Uterus (tissue), 4 donors: ENCODE data around the gene MIAT. TPM values are rescaled to one million over a fixed set of nuclear protein-coding genes. Genes with fewer than 3 reads are reported as not detected.

ENCODE experiments used
- DNase-seq, 2 donors: peaks; one replicate each; pipeline ENCODE4 v3.0.0-alpha.2; 2019 to 2020
- H3K27ac ChIP-seq, 2 donors: fragments of 200-600 bp; sonication (generic); 1 replicate in 1 of 2; 2 replicates in 1 of 2; pipeline ENCODE4 v1.5.1; 2016 to 2018
- H3K27me3 ChIP-seq, 2 donors: fragments of 200-600 bp; sonication (generic); one replicate each; pipeline ENCODE4 v1.5.1; 2018 to 2019; ENCODE audit warnings: control low read depth in 1 of 2
- H3K36me3 ChIP-seq, 2 donors: fragments of 200-600 bp; sonication (generic); one replicate each; pipeline ENCODE4 v1.5.1; 2019; ENCODE audit warnings: control low read depth in 1 of 2
- H3K4me1 ChIP-seq, 2 donors: fragments of 200-600 bp; sonication (generic); one replicate each; pipeline ENCODE4 v1.5.1; 2018 to 2019; ENCODE audit warnings: control low read depth in 1 of 2
- H3K4me3 ChIP-seq, 2 donors: fragments of 200-600 bp; sonication (generic); 1 replicate in 1 of 2; 2 replicates in 1 of 2; pipeline ENCODE4 v1.5.1; 2018 to 2019; ENCODE audit warnings: mild to moderate bottlenecking in 1 of 2
- H3K9me3 ChIP-seq, 2 donors: fragments of 200-600 bp; sonication (generic); one replicate each; pipeline ENCODE4 v1.5.1; 2019; ENCODE audit warnings: control low read depth in 1 of 2
- CTCF ChIP-seq, 4 experiments: fragments of 200-600 bp in 2 of 4; fragments of 450-650 bp in 2 of 4; sonication (generic) in 2 of 4; IDR thresholded peaks; one replicate each; pipeline ENCODE4 v1.5.1; 2016 to 2019; ENCODE audit warnings: antibody characterized with exemption in 4 of 4, mild to moderate bottlenecking in 2 of 4, moderate library complexity in 1 of 4
- POLR2A ChIP-seq, 2 donors: fragments of 450-650 bp; IDR thresholded peaks; one replicate each; pipeline ENCODE4 v1.6.1; 2016; ENCODE audit warnings: antibody characterized with exemption in 2 of 2, mild to moderate bottlenecking in 1 of 2, moderate library complexity in 1 of 2
- intact Hi-C: fragments of 100-400 bp; cut with DNase I; formaldehyde crosslinking; loops from one replicate; pipeline ENCODE4 v1.15.1; 2023; ENCODE audit warnings: low total_unique reads
- total RNA-seq, 4 donors: library from RNA; depleted of rRNA in 3 of 4; stranded (reverse); fragments of >200 nt in 3 of 4; gene quantifications; one replicate each; pipeline versions ENCODE4 v1.1.0 to v1.2.4, GENCODE V29; 2014 to 2023
- donor health status: DM: yes; HTN: yes; CAD: no.

MIAT gene
- total RNA-seq, 4 donors from 2014 or later: 0.51 to 5.3 (median 3.1) TPM

GRCh38 chr22:26684168-26684567 lies 26.8 kb downstream of the MIAT start:
- intact Hi-C loops: no loop called here
- Histone ChIP-seq H3K4me3 (no peak overlapping the region), H3K9me3 (no peaks in the 10 kb centered on the region), H3K27ac (no peak overlapping the region), H3K27me3 (no peaks in the 10 kb centered on the region), H3K4me1 (no peaks in the 10 kb centered on the region), H3K36me3 (no peaks in the 10 kb centered on the region)
- TF ChIP-seq CTCF (IDR thresholded peaks at IDR 0.05) (no peak), POLR2A (IDR thresholded peaks at IDR 0.05) (no peak)
- no peak for DNase-seq

GRCh38 chr22:26685601-26686000 lies 28.2 kb downstream of the MIAT start:
- no peak for DNase-seq
- H3K27me3 ChIP-seq: no peaks in the 10 kb centered on the region
- H3K9me3 ChIP-seq: no peaks in the 10 kb centered on the region
- no peaks in the 10 kb centered on the region for H3K4me1 ChIP-seq
- no peak overlapping the region for H3K27ac ChIP-seq
- TF ChIP-seq POLR2A (IDR thresholded peaks at IDR 0.05) (no peak), CTCF (IDR thresholded peaks at IDR 0.05) (no peak)
- H3K4me3 ChIP-seq: no peak overlapping the region
- no peaks in the 10 kb centered on the region for H3K36me3 ChIP-seq
- intact Hi-C loops: no loop called here

GRCh38 chr22:26687439-26687838 lies 30.1 kb downstream of the MIAT start:
- H3K36me3 ChIP-seq: no peaks in the 10 kb centered on the region
- no peaks in the 10 kb centered on the region for H3K4me1 ChIP-seq
- no peaks in the 10 kb centered on the region for H3K9me3 ChIP-seq
- H3K27ac ChIP-seq: no peak overlapping the region
- no peak overlapping the region for H3K4me3 ChIP-seq
- intact Hi-C loops: no loop called here
- H3K27me3 ChIP-seq: no peaks in the 10 kb centered on the region
- TF ChIP-seq CTCF (IDR thresholded peaks at IDR 0.05) (no peak), POLR2A (IDR thresholded peaks at IDR 0.05) (no peak)
- DNase-seq: no peak

- H3K9me3 ChIP-seq: peaks cover 0 to 4% of the 10 kb centered on the region in 2 donors
- no peaks in the 10 kb centered on the region for H3K27me3 ChIP-seq
- TF ChIP-seq POLR2A (IDR thresholded peaks at IDR 0.05): no peak
- no peak for TF ChIP-seq CTCF (IDR thresholded peaks at IDR 0.05)
- H3K4me1 ChIP-seq: no peaks in the 10 kb centered on the region
- intact Hi-C loops: no loop called here
- DNase-seq: no peak
- no peak overlapping the region for H3K4me3 ChIP-seq
- no peaks in the 10 kb centered on the region for H3K36me3 ChIP-seq
- H3K27ac ChIP-seq: no peak overlapping the region
Measured at GRCh38 chr22:26689513-26690301, 32.3 kb downstream of the MIAT start.

DNA sequence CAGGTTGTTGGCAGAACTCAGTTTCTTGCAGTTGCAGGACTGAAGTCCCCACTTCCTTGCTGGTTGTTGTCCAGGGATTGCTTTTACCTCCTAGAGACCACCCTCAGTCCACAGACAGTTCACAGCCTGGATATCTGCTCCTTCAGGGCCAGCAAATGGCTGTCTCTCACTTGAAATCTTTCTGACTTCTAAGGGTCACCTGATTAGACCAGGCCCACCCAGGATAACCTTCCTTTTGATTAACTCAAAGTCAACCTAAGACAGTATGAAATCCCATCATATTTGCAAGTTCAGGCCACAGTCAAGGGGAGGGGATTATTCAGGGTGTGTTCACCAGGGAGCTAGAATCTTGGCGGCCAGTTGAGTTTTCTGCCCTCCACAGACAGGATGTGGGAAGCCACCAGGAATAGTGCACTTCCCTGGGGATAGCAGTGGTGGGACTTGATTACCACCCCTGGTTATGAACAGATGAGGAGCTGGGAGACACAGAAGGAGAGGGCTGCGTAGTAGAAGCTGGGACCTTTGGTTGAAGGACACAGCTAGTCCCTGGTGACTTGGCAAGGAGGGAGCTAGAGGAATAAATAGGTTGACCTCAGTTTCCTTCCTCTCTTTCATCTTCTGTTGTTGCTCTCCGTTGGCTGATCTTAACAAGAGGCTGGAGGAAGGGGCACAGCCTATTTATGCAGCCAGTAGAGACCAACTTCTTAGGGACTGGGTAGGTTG lies 33.4 kb downstream of the MIAT start:
- H3K27ac ChIP-seq: no peak overlapping the region
- peaks cover 0 to 6% of the 10 kb centered on the region in 2 donors for H3K9me3 ChIP-seq
- no peak overlapping the region for H3K4me3 ChIP-seq
- no peaks in the 10 kb centered on the region for H3K27me3 ChIP-seq
- no peaks in the 10 kb centered on the region for H3K36me3 ChIP-seq
- intact Hi-C loops: no loop called here
- DNase-seq: no peak
- H3K4me1 ChIP-seq: no peaks in the 10 kb centered on the region
- no peak for TF ChIP-seq POLR2A (IDR thresholded peaks at IDR 0.05)
- no peak for TF ChIP-seq CTCF (IDR thresholded peaks at IDR 0.05)
